HG03521 (cell line): Measurements from ENCODE around the gene TGFBR3.

Experiments
- ATAC-seq: cut with Tn5 transposase; IDR thresholded peaks from one replicate; pipeline ENCODE4 v1.9.1; 2021; ENCODE audit warnings: mild to moderate bottlenecking, moderate library complexity; ENCODE audit not compliant: unreplicated experiment

TGFBR3 gene

GRCh38 chr1:91764471-91765115 lies 121.4 kb downstream of the TGFBR3 start:
- ATAC-seq: no peak

- no peak for ATAC-seq
Measured at GRCh38 chr1:91763252-91763651, 122.7 kb downstream of the TGFBR3 start.

GRCh38 chr1:91761295-91761721 lies 124.6 kb downstream of the TGFBR3 start:
- ATAC-seq: no peak

DNA sequence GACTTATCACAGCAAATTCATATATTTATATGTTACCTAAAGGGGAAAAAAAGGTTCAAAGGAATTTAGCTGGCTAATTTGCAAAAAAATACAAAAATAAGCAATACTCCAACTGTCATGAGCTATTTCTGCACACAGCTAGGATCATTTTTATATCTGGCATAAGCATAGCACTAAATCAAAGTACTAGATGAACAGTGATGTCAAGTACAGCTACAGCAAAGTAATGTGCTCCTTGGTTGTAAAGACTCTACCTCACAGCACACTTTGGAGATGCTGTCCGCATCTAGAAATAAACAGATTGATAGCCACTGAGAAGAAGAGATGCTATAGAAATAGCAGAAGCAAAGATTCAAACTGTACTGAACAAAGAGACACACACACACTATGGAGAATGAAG lies 125.4 kb downstream of the TGFBR3 start:
- ATAC-seq: no peak

DNA sequence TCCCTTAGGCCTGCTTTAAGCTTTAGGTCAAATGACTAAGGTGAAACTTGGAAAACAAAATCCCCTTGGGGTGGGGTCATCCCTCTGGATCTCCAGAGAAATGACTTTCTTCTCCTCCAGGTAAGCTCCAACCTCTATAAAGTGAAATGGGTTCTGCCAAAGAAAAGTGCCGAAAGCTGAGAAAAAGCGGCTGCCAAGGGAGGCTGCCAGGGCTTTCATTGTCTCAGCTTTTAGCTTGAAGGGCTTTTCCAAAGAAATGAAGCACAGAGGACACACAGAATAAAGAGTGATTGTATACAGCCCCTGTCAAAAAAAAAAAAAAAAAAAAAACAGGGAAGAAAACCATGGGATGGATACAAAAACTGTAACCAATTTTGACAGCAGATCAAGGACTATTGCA lies 126.9 kb downstream of the TGFBR3 start:
- ATAC-seq: no peak

- no peak for ATAC-seq
Measured at GRCh38 chr1:91757763-91758460, 128.0 kb downstream of the TGFBR3 start.

- no peak for ATAC-seq
Measured at GRCh38 chr1:91755702-91756287, 130.2 kb downstream of the TGFBR3 start.

GRCh38 chr1:91754816-91755580 lies 131.0 kb downstream of the TGFBR3 start:
- no peak for ATAC-seq

DNA sequence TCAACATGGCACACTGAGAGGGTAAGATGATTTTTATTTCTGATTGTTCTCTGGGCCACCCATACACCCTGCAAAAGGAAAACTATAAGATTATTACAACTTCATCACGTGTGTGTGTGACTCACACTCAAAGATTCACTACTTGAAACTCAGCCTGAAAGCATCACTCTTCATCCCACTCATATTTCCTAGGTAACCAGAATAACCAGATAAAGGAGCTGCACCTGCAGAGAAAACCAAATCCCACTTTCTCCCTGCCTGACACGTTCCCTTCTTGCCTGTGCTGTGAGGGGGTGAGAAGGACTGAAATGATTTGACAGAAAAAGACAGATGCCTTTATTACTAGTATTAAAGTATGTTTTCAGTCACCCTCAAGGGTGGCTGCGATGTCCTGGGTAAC lies 131.6 kb downstream of the TGFBR3 start:
- ATAC-seq: peak; percentile 45

- ATAC-seq: no peak
Measured at GRCh38 chr1:91753878-91754277, 132.1 kb downstream of the TGFBR3 start.

- no peak for ATAC-seq
Measured at GRCh38 chr1:91752324-91752723, 133.6 kb downstream of the TGFBR3 start.

DNA sequence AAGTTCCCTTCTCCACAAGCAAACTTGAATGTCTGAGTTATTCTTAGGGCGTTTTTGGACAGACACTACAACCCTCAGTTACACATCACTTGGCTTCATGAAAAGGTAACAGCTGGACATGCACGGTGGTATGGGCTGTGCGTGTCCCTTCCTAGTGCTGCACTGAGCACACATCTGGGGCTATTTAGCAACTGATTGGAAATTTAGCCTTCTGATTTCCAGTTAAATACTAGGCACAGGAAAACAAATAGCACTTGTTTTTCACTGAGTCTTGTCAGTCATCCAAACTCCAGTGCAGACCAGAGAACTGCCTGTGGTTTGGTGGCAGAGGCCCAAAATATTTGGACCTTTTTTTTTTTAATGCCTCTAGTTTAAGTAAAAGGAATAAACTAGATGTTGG lies 134.7 kb downstream of the TGFBR3 start:
- no peak for ATAC-seq

DNA sequence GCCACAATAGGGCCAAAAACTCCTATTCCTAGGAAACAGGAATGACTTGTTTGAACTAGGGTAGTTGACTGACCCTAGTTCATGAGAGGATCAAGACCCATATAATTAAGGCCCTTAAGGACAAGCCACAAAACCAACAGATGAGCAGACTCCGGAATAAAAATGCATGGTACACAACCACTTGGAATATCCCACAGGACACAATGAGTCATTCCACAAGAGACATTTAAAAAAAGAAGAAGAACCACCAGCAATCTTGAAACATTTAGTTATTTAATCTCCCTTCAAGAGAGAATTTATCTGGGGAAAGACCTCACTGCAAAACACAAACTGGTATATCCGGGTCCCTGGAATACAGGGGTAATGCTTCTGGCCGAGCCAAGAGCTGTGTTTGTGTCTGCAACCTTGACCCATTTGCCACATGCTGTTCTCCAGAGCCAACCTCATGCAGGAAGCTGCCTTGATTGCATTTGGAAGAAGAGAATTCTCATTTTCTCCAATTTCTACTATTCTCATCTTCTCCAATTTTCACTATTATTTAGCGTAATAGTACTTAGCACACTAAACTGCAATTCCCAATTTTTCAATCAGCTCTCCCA lies 135.5 kb downstream of the TGFBR3 start:
- ATAC-seq: no peak

GRCh38 chr1:91749788-91750231 lies 136.1 kb downstream of the TGFBR3 start:
- ATAC-seq: no peak

DNA sequence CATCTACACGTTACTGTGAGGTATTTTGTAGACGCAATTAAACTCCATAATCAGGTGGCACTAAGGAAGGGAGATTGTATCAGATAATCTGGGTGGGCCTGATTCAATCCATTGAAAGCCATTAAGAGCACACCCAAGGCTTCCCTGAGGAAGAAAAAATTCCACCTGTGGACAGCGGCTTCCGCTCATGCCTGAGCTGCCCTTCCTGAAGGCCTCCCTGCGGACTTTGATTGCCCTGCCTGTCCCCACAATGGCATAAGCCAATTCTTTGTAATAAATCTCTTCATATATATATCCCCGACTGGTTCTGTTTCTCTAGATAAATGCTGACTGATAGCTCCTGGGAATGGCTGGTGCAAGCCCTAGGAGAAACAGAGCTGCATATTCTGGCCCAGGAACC lies 138.3 kb downstream of the TGFBR3 start:
- no peak for ATAC-seq

DNA sequence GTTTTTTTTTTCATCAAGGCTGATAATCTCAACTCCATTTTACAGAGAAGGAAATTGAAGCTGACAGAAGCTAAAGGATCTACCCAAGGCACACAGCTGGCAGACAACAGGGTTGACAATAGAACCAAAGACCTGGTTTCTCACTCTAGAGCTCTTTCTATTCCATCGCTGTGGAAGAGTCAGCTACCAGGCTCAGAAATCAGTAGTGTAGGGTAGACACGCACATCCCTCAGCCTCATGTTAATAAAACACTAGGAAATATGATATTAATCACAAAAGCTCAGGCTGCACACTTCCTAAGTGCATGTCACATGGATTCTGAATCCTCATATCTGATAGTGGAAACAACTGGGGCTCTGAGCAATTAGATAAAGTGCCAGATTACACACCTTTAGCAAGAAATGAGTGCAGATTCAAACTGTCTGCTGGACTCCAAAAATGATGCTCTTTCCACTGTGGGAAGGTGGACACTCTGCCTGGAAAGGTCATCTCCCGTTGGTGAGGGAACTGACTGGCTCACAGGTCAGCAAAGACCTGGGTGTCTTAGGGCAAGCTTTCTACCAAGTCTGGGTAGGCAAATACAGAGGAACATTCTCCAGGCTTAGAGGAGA lies 139.1 kb downstream of the TGFBR3 start:
- no peak for ATAC-seq

GRCh38 chr1:91745640-91746373 lies 140.1 kb downstream of the TGFBR3 start:
- no peak for ATAC-seq

DNA sequence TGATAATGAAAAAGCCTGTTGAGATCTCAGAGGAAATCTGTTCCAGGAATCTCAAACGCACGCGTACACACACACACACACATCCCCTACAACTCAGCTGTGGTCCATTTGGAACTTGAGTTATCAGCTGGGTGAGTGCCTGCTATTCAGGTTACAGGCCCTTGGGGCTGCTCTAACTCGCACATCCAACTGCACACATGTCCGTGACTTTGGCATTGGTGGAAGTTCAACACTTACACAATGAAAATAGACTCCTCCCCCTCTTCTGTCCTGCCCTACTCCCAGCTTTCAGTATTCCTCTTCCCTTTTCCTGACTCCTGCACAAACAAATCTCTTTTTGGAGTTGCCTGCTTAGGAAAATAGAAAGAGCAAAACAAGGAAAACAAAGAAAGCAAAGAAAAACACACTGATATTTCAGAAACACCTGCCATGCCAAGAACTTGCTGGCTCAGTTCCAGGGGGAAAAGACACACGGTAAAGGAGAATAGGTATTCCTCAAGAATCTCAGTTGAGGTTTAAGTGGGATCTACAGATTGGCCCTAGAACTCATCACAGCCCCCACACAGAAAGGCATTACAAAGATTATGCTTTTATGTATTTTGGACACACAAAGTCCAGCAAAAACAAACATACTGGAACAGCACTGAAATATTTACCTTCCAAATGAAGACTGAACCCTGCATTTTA lies 140.9 kb downstream of the TGFBR3 start:
- no peak for ATAC-seq

GRCh38 chr1:91742848-91743292 lies 143.1 kb downstream of the TGFBR3 start:
- no peak for ATAC-seq
